ENCODE data around the gene ZC3H13.

ZC3H13 gene

GRCh38 chr13:46097015-46097414 lies 44.5 kb upstream of the ZC3H13 start:
- CTCF ChIA-PET = interaction anchor here (1.2 to 1.6 kb wide), 2 partner anchors 9 to 17 kb away, joined by 3 to 4 read pairs; no protein-coding TSS in a partner anchor
- DNase-seq (ENCODE audit: extremely low spot score) = no peak
- POLR2A ChIA-PET = no interaction called here
- TF ChIP-seq, protein P1, sequence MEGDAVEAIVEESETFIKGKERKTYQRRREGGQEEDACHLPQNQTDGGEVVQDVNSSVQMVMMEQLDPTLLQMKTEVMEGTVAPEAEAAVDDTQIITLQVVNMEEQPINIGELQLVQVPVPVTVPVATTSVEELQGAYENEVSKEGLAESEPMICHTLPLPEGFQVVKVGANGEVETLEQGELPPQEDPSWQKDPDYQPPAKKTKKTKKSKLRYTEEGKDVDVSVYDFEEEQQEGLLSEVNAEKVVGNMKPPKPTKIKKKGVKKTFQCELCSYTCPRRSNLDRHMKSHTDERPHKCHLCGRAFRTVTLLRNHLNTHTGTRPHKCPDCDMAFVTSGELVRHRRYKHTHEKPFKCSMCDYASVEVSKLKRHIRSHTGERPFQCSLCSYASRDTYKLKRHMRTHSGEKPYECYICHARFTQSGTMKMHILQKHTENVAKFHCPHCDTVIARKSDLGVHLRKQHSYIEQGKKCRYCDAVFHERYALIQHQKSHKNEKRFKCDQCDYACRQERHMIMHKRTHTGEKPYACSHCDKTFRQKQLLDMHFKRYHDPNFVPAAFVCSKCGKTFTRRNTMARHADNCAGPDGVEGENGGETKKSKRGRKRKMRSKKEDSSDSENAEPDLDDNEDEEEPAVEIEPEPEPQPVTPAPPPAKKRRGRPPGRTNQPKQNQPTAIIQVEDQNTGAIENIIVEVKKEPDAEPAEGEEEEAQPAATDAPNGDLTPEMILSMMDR (IDR thresholded peaks at IDR 0.05; ENCODE audit: control extremely low read depth, extremely low read depth, low read depth, missing control alignments) = no peak

DNA sequence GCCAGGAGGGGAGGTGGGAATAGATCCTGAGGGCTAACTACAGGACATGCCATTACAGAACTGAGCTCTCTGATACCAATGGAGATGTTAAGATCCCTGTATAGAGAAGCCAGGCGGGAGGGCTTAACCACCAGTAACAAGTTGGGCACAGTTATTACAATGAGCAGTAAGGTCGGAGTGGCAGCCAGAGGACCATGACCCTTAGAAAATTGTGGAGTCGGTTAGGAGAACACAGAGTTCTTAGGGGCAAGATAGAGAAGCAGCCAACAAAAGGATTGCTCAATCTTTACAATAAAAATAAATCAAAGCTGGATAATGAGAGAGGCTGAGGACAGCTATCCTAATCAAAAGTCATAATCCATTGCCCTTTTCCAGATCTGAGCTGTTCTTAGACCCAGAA lies 41.9 kb upstream of the ZC3H13 start:
- POLR2A ChIA-PET = no interaction called here
- CTCF ChIA-PET = interaction anchor here (0.6 to 2.1 kb wide), 4 partner anchors 9 to 32 kb away, joined by 3 to 7 read pairs (median 4); no protein-coding TSS in a partner anchor
- TF ChIP-seq, protein P1 (IDR thresholded peaks at IDR 0.05; ENCODE audit: control extremely low read depth, extremely low read depth, low read depth, missing control alignments) = no peak

DNA sequence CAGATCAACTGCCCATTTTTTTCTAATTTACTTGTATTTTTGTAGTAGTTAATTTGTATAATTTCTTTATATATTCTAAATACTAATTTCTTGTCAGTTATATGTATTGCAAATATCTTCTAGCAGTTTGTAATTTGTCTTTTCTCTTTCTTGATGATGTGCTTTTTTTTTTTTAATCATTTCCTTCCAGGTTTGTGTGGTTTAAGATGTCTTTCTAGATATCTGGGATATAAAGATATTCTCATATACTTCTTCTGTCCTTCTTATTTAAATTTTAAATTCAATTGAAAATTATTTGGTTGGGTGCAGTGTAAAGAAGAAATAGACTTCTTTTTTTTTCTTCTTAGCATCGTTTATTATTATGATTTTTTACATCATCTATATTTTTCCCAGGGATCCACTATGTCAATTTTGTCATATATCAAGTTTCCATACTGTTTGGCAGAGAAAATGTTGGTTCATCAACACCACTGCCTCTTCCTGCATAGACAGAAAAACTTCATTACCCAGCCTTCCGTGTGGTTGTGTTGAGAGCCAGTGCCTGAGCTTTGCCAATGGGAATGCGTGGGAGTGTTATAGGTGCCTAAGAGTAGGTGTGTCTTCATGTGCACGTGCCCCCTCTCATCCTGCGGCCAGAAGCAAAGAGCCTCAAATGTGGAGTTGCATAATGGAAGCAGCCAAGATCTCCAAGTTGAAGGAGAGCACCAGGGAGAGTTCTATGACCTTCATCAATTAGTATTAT lies 36.4 kb upstream of the ZC3H13 start:
- ChIA-PET CTCF (interaction anchor here (1.2 kb wide), 1 partner anchor 9 kb away, joined by 4 read pairs; no protein-coding TSS in a partner anchor), POLR2A (no interaction called here)
- TF ChIP-seq, protein P1 (IDR thresholded peaks at IDR 0.05; ENCODE audit: control extremely low read depth, extremely low read depth, low read depth, missing control alignments) = no peak
- DNase-seq (ENCODE audit: extremely low spot score) = no peak

More for the DNA sequence above, 41.9 kb upstream of the ZC3H13 start:
- DNase-seq (ENCODE audit: extremely low spot score) = no peak

- TF ChIP-seq, protein P1 (IDR thresholded peaks at IDR 0.05; ENCODE audit: control extremely low read depth, extremely low read depth, low read depth, missing control alignments) = no peak
- no peak for DNase-seq (ENCODE audit: extremely low spot score)
- POLR2A ChIA-PET = no interaction called here
- CTCF ChIA-PET = interaction anchor here (0.9 to 1.1 kb wide), 4 partner anchors 9 to 22 kb away, joined by 3 to 4 read pairs (median 3); no protein-coding TSS in a partner anchor
These were observed 34.9 kb upstream of the ZC3H13 start for GRCh38 chr13:46087481-46087880.

- CTCF ChIA-PET = interaction anchor here (1.5 kb wide), 1 partner anchor 13 kb away, joined by 4 read pairs; no protein-coding TSS in a partner anchor
- TF ChIP-seq, protein P1 (IDR thresholded peaks at IDR 0.05; ENCODE audit: control extremely low read depth, extremely low read depth, low read depth, missing control alignments) = no peak
- no peak for DNase-seq (ENCODE audit: extremely low spot score)
- POLR2A ChIA-PET = no interaction called here
These were observed 34.4 kb upstream of the ZC3H13 start for GRCh38 chr13:46086985-46087384.

GRCh38 chr13:46086421-46086922 lies 33.9 kb upstream of the ZC3H13 start:
- ChIA-PET POLR2A (no interaction called here), CTCF (interaction anchor here (1.2 to 1.9 kb wide), 5 partner anchors 12 to 41 kb away, joined by 3 to 6 read pairs (median 4); no protein-coding TSS in a partner anchor)
- DNase-seq (ENCODE audit: extremely low spot score) = no peak
- TF ChIP-seq, protein P1 (IDR thresholded peaks at IDR 0.05; ENCODE audit: control extremely low read depth, extremely low read depth, low read depth, missing control alignments) = no peak
